CD14-positive monocyte (primary cell): Measurements from ENCODE around the gene ABTB1. TPM values are rescaled to one million over a fixed set of nuclear protein-coding genes. Genes with fewer than 3 reads are reported as not detected.
"Not testable (repeated sequence)": the region's sequence is repeated elsewhere in the genome, so short reads cannot be mapped to it uniquely, and the experiment has no call there.

ENCODE experiments used
- DNase-seq, 3 donors: peaks; one replicate each; pipeline ENCODE4 v3.0.0-alpha.2; 2011 to 2022
- H2AFZ ChIP-seq: 2 replicates; pipeline ENCODE4 v1.6.0; 2012; ENCODE audit warnings: mild to moderate bottlenecking, low read depth, low read length, inconsistent platforms; ENCODE audit not compliant: insufficient read depth, poor library complexity, severe bottlenecking
- H3K27ac ChIP-seq, 2 donors: 1 replicate in 1 of 2; 2 replicates in 1 of 2; pipeline ENCODE4 v1.5.1; 2012 to 2013; ENCODE audit warnings: low read length in 2 of 2, control low read depth in 1 of 2, inconsistent platforms in 1 of 2, low read depth in 1 of 2, mild to moderate bottlenecking in 1 of 2
- H3K27me3 ChIP-seq, 2 donors: one replicate each; pipeline versions ENCODE4 v1.6.0 to v1.6.1; 2011 to 2013; ENCODE audit warnings: low read length in 2 of 2; ENCODE audit not compliant: control insufficient read depth in 2 of 2, insufficient read depth in 2 of 2
- H3K36me3 ChIP-seq, 2 donors: replicated peaks in 1 of 2; 1 replicate in 1 of 2; 2 replicates in 1 of 2; pipeline versions ENCODE4 v1.5.1 to v1.6.1; 2012 to 2013; ENCODE audit warnings: low read length in 2 of 2, control low read depth in 1 of 2, inconsistent platforms in 1 of 2, mild to moderate bottlenecking in 1 of 2; ENCODE audit not compliant: insufficient read depth in 2 of 2, control insufficient read depth in 1 of 2
- H3K4me1 ChIP-seq, 2 donors: 1 replicate in 1 of 2; 2 replicates in 1 of 2; pipeline versions ENCODE4 v1.5.1 to v1.6.1; 2012 to 2013; ENCODE audit warnings: low read length in 2 of 2, control low read depth in 1 of 2, inconsistent platforms in 1 of 2, mild to moderate bottlenecking in 1 of 2, moderate library complexity in 1 of 2; ENCODE audit not compliant: insufficient read depth in 2 of 2, control insufficient read depth in 1 of 2
- H3K4me2 ChIP-seq: replicated peaks from 2 replicates; pipeline ENCODE3; 2012; ENCODE audit warnings: low read length, moderate library complexity, mild to moderate bottlenecking; ENCODE audit not compliant: poor library complexity, severe bottlenecking; ENCODE audit errors: extremely low read depth
- H3K4me3 ChIP-seq, 3 experiments: fragments of 200-600 bp in 1 of 3; sonication (generic) in 1 of 3; replicated peaks in 1 of 3; 1 replicate in 2 of 3; 2 replicates in 1 of 3; pipeline ENCODE4 v1.5.1; 2011 to 2013; ENCODE audit warnings: low read length in 3 of 3, mild to moderate bottlenecking in 3 of 3, control low read depth in 2 of 3, low read depth in 2 of 3, inconsistent platforms in 1 of 3, moderate library complexity in 1 of 3
- H3K79me2 ChIP-seq: 2 replicates; pipeline ENCODE4 v1.6.0; 2012; ENCODE audit warnings: mild to moderate bottlenecking, control low read depth, inconsistent platforms, low read length, moderate library complexity; ENCODE audit not compliant: insufficient read depth
- H3K9ac ChIP-seq: 2 replicates; pipeline ENCODE4 v1.6.0; 2017; ENCODE audit warnings: low read length, mild to moderate bottlenecking; ENCODE audit not compliant: insufficient read depth, poor library complexity, severe bottlenecking
- H3K9me3 ChIP-seq, 2 donors: replicated peaks in 1 of 2; 1 replicate in 1 of 2; 2 replicates in 1 of 2; pipeline versions ENCODE4 v1.5.1 to v1.6.1; 2012 to 2013; ENCODE audit warnings: low read length in 2 of 2, control low read depth in 1 of 2; ENCODE audit not compliant: control insufficient read depth in 1 of 2, insufficient read depth in 1 of 2
- H4K20me1 ChIP-seq: 2 replicates; pipeline ENCODE4 v1.6.0; 2012; ENCODE audit warnings: mild to moderate bottlenecking, low read length, control low read depth, moderate library complexity; ENCODE audit not compliant: insufficient read depth
- H3K27ac Mint-ChIP-seq, 7 donors: one replicate each; pipeline ENCODE4 v1.8.0; 2020; ENCODE audit warnings: mild to moderate bottlenecking in 7 of 7, mixed read lengths in 7 of 7, moderate library complexity in 6 of 7, inconsistent platforms in 2 of 7
- H3K27me3 Mint-ChIP-seq, 3 donors: one replicate each; pipeline ENCODE4 v1.8.0; 2021 to 2022; ENCODE audit warnings: low read depth in 3 of 3, mild to moderate bottlenecking in 3 of 3, mixed read lengths in 3 of 3, moderate library complexity in 3 of 3, inconsistent platforms in 1 of 3
- H3K36me3 Mint-ChIP-seq, 2 donors: one replicate each; pipeline ENCODE4 v1.8.0; 2020; ENCODE audit warnings: mixed read lengths in 2 of 2, inconsistent platforms in 1 of 2, mild to moderate bottlenecking in 1 of 2
- H3K4me1 Mint-ChIP-seq: one replicate; pipeline ENCODE4 v1.8.0; 2020; ENCODE audit warnings: mild to moderate bottlenecking, mixed read lengths
- H3K4me3 Mint-ChIP-seq, 2 donors: one replicate each; pipeline ENCODE4 v1.8.0; 2020; ENCODE audit warnings: mild to moderate bottlenecking in 2 of 2, mixed read lengths in 2 of 2, moderate library complexity in 1 of 2
- H3K9me3 Mint-ChIP-seq, 7 donors: one replicate each; pipeline ENCODE4 v1.8.0; 2020 to 2022; ENCODE audit warnings: mixed read lengths in 7 of 7, mild to moderate bottlenecking in 6 of 7, moderate library complexity in 6 of 7, inconsistent platforms in 2 of 7
- CTCF ChIP-seq: fragments of 200-600 bp; IDR thresholded peaks from one replicate; pipeline ENCODE4 v1.8.0; 2022; ENCODE audit warnings: antibody characterized with exemption, mild to moderate bottlenecking
- WGBS: methylation state at CpG from one replicate; pipeline ENCODE4 v1.1.5; 2013; ENCODE audit warnings: missing lambda C conversion rate; ENCODE audit not compliant: insufficient coverage; 5-methylcytosine and 5-hydroxymethylcytosine counted together
- intact Hi-C, 2 donors: fragments of 100-400 bp; cut with micrococcal nuclease; formaldehyde crosslinking; loops; one replicate each; pipeline versions ENCODE4 v1.15.0 to v1.15.1; 2023
- polyA plus RNA-seq, 3 donors: library from polyadenylated mRNA; depleted of rRNA in 1 of 3; unstranded in 2 of 3; stranded (reverse) in 1 of 3; fragments of 300-500 nt in 2 of 3; fragments of >200 nt in 1 of 3; fragmentation: Illumina TruSeq in 2 of 3; gene quantifications; 1 replicate in 2 of 3; 2 replicates in 1 of 3; pipeline ENCODE4 v1.2.3, GENCODE V29; 2012 to 2021

Gene ABTB1
- polyA plus RNA-seq, 3 donors: 107 to 246 (median 118) TPM

- Mint-ChIP-seq H3K4me3 (no peak overlapping the region), H3K27me3 (peaks cover 0 to 2% (median 2%) of the 10 kb centered on the region in 3 donors), H3K36me3 (peaks cover 49 to 52% of the 10 kb centered on the region in 2 donors), H3K9me3 (peaks cover 0 to 6% (median 0%) of the 10 kb centered on the region in 7 donors), H3K4me1 (peaks cover 72% of the 10 kb centered on the region), H3K27ac (peak overlapping the region in 1 of 7 donors; percentile 18)
- H3K27ac ChIP-seq: no peak overlapping the region
- intact Hi-C loops: no loop called here
- H3K27me3 ChIP-seq: no peaks in the 10 kb centered on the region
- DNase-seq: no peak
- peaks cover 26% of the 10 kb centered on the region for H4K20me1 ChIP-seq
- peaks cover 4% of the 10 kb centered on the region for H3K79me2 ChIP-seq
- peaks cover 0 to 8% of the 10 kb centered on the region in 2 donors for H3K9me3 ChIP-seq
- H2AFZ ChIP-seq: no peak overlapping the region
- H3K4me2 ChIP-seq: no peak overlapping the region
- H3K36me3 ChIP-seq: peaks cover 26 to 43% of the 10 kb centered on the region in 2 donors
- H3K4me1 ChIP-seq: peaks cover 48 to 62% of the 10 kb centered on the region in 2 donors
- no peak overlapping the region for H3K9ac ChIP-seq
- no peak for TF ChIP-seq CTCF
- WGBS: 97% methylated on average over 20 of the region's 21 CpGs
- no peak overlapping the region for H3K4me3 ChIP-seq
Observed at GRCh38 chr3:127680146-127680661, 7.5 kb downstream of the ABTB1 start.

GRCh38 chr3:127680798-127681221 lies 8.1 kb downstream of the ABTB1 start:
- Mint-ChIP-seq H3K9me3 (peaks cover 0 to 6% (median 0%) of the 10 kb centered on the region in 7 donors), H3K36me3 (peaks cover 44 to 46% of the 10 kb centered on the region in 2 donors), H3K4me1 (peaks cover 69% of the 10 kb centered on the region), H3K4me3 (no peak overlapping the region), H3K27ac (peak overlapping the region in 1 of 7 donors; percentile 42), H3K27me3 (peaks cover 0 to 2% (median 2%) of the 10 kb centered on the region in 3 donors)
- H3K4me1 ChIP-seq: peaks cover 48 to 62% of the 10 kb centered on the region in 2 donors
- H4K20me1 ChIP-seq: peaks cover 21% of the 10 kb centered on the region
- H3K27me3 ChIP-seq: no peaks in the 10 kb centered on the region
- H3K4me3 ChIP-seq: no peak overlapping the region
- no peak for DNase-seq
- no peak overlapping the region for H2AFZ ChIP-seq
- intact Hi-C loops: no loop called here
- no peak overlapping the region for H3K4me2 ChIP-seq
- TF ChIP-seq CTCF: no peak
- no peak overlapping the region for H3K27ac ChIP-seq
- peaks cover 26 to 37% of the 10 kb centered on the region in 2 donors for H3K36me3 ChIP-seq
- no peaks in the 10 kb centered on the region for H3K79me2 ChIP-seq
- H3K9me3 ChIP-seq: peaks cover 0 to 8% of the 10 kb centered on the region in 2 donors
- WGBS: 50% methylated on average over 1 of the region's 1 CpG
- no peak overlapping the region for H3K9ac ChIP-seq

GRCh38 chr3:127682175-127682554 lies 9.4 kb downstream of the ABTB1 start:
- DNase-seq, H2AFZ ChIP-seq, H3K4me3 ChIP-seq, H3K9ac ChIP-seq, intact Hi-C loops, H3K4me3 Mint-ChIP-seq, H3K27ac Mint-ChIP-seq, H3K9me3 ChIP-seq, H3K9me3 Mint-ChIP-seq, H3K27me3 ChIP-seq, H3K79me2 ChIP-seq, H3K27ac ChIP-seq, H3K27me3 Mint-ChIP-seq, H3K4me2 ChIP-seq: not testable (repeated sequence)
- peaks cover 39 to 52% of the 10 kb centered on the region in 2 donors for H3K4me1 ChIP-seq
- H3K36me3 ChIP-seq: peaks cover 14 to 24% of the 10 kb centered on the region in 2 donors
- Mint-ChIP-seq H3K36me3 (peaks cover 32 to 34% of the 10 kb centered on the region in 2 donors), H3K4me1 (peaks cover 56% of the 10 kb centered on the region)
- 89% methylated on average over 5 of the region's 6 CpGs for WGBS
- H4K20me1 ChIP-seq: peaks cover 13% of the 10 kb centered on the region
